ENCODE data around the gene RGS12. TPM values are rescaled to one million over a fixed set of nuclear protein-coding genes. Genes with fewer than 3 reads are reported as not detected.

RGS12 gene
- total and polyA plus RNA-seq, 2 experiments from 2014 or later: 8.0 to 19.0 TPM

- Histone ChIP-seq H3K27me3 (ENCODE audit: insufficient read depth) (no peaks in the 10 kb centered on the region), H3K79me2 (replicated peaks; ENCODE audit: insufficient read depth) (peaks cover 19% of the 10 kb centered on the region), H4K20me1 (replicated peaks; ENCODE audit: insufficient read depth) (peaks cover 4% of the 10 kb centered on the region), H2AFZ (no peak overlapping the region), H3K9me2 (ENCODE audit: insufficient read depth) (no peaks in the 10 kb centered on the region), H3K36me3 (ENCODE audit: insufficient read depth) (no peaks in the 10 kb centered on the region), H3K4me1 (ENCODE audit: insufficient read depth) (peaks cover 6% of the 10 kb centered on the region; the same call in 1 of the 2 replicates), H3K4me3 (no peak overlapping the region), H3K4me2 (no peak overlapping the region), H3F3A (replicated peaks; ENCODE audit: low read depth) (no peaks in the 10 kb centered on the region), H3K27ac (ENCODE audit: low read depth) (no peak overlapping the region)
- peaks cover 21% of the 10 kb centered on the region for H3K27me3 Mint-ChIP-seq (ENCODE audit: insufficient read depth, low read depth, poor library complexity)
- H3K9me3 Mint-ChIP-seq: no peaks in the 10 kb centered on the region
- ATAC-seq: peak; percentile 16; the same call in 1 of the 3 replicates
- no peaks in the 10 kb centered on the region for H3K36me3 Mint-ChIP-seq (ENCODE audit: low read depth)
- H3K27ac Mint-ChIP-seq: no peak overlapping the region
- H3K4me1 Mint-ChIP-seq: peaks cover 44% of the 10 kb centered on the region
- TF ChIP-seq CTCF (conservative IDR thresholded peaks at IDR 0.05; ENCODE audit: low read depth in 2 of 2) (no peak), ETS1 (IDR thresholded peaks at IDR 0.05) (no peak), EZH2phosphoT487 (IDR thresholded peaks at IDR 0.05; ENCODE audit: unreplicated experiment) (no peak), NANOG (IDR thresholded peaks at IDR 0.05; ENCODE audit: borderline replicate concordance) (no peak), ZNF331 (CRISPR knock-in tag; IDR thresholded peaks at IDR 0.05; ENCODE audit: low read depth) (no peak), POLR2AphosphoS5 (IDR thresholded peaks at IDR 0.05; ENCODE audit: low read depth) (no peak), ZNF462 (CRISPR knock-in tag; IDR thresholded peaks at IDR 0.05) (no peak), CREB1 (CRISPR knock-in tag; IDR thresholded peaks at IDR 0.05; ENCODE audit: low read depth) (no peak)
- no peak overlapping the region for H3K4me3 Mint-ChIP-seq
- DNase-seq (ENCODE audit: low spot score): no peak
Observed at GRCh38 chr4:3307891-3308575, 15.2 kb downstream of the RGS12 start.

All from GM23338 (cell line).